HUES64 (cell line): ENCODE measurements around the gene MTCH1.
"Not testable (repeated sequence)": the region's sequence is repeated elsewhere in the genome, so short reads cannot be mapped to it uniquely, and the experiment has no call there.

Experiments
- H3K27ac ChIP-seq: 2 replicates; pipeline ENCODE4 v1.7.0; 2013; ENCODE audit warnings: low read depth, low read length, inconsistent platforms
- H3K27me3 ChIP-seq: 2 replicates; pipeline ENCODE4 v1.6.1; 2013; ENCODE audit warnings: mild to moderate bottlenecking, low read length; ENCODE audit not compliant: insufficient read depth
- H3K36me3 ChIP-seq: 2 replicates; pipeline ENCODE4 v1.6.1; 2013; ENCODE audit warnings: mild to moderate bottlenecking, low read length; ENCODE audit not compliant: insufficient read depth
- H3K4me1 ChIP-seq: 2 replicates; pipeline ENCODE4 v1.6.1; 2013; ENCODE audit warnings: mild to moderate bottlenecking, low read length, moderate library complexity; ENCODE audit not compliant: insufficient read depth
- H3K4me3 ChIP-seq: 2 replicates; pipeline ENCODE4 v1.5.1; 2013; ENCODE audit warnings: mild to moderate bottlenecking, low read length, moderate library complexity
- H3K9ac ChIP-seq: 2 replicates; pipeline ENCODE4 v1.6.1; 2013; ENCODE audit warnings: mild to moderate bottlenecking, low read depth, low read length
- H3K9me3 ChIP-seq: 2 replicates; pipeline ENCODE4 v1.6.1; 2013; ENCODE audit warnings: low read depth, low read length; ENCODE audit not compliant: insufficient read depth
- WGBS: fragments of 150-250, 120-280 bp; methylation state at CpG from one replicate; pipeline ENCODE4 v1.1.7; 2013; ENCODE audit warnings: missing lambda C conversion rate; 5-methylcytosine and 5-hydroxymethylcytosine counted together

MTCH1 gene

DNA sequence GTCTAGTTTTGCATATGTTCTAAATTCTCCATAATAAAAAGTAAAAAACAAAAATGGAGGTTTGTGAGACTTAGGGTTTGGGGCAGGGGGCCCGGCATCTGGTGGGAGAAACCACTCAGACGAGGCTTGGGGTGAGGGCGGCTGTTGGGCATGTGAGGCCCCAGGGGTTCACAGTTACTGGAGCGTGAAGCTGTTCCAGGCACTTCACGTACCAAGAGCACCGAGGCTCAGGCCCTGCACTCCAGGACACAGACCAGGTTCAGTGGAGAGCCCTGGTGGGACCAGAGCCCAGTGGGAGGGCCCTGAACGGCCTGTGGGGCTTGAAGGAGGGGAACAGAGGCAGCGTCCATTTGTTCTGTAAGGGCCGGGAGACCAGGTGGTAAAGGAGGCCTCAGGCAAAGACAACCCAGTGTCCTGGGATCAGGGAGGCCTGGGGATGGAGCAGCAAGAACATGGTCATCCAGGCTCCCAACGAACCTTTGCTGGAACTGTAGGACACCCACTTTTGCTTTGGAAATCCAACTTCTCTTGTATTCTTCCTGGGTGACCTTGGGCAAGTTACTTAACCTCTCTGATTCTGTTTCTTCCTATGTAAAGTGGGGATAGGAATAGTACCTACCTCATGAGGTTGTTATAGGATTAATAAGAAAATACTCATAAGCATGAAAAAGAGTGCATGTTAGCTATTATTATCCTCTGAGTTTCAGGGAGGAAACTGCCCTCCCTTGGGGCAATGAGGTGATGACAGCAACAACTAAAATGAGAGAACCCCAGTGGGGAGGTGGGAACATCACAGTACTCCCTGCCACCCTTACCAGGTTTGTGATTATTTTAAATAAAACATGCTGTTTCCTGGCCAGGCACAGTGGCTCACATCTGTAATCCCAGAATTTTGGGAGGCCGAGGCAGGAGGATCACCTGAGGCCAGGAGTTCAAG, 18.3 kb upstream of the MTCH1 start:
- Histone ChIP-seq H3K27ac (no peak overlapping the region), H3K27me3 (no peaks in the 10 kb centered on the region), H3K4me3 (no peak overlapping the region), H3K4me1 (no peaks in the 10 kb centered on the region), H3K9me3 (no peaks in the 10 kb centered on the region), H3K9ac (no peak overlapping the region), H3K36me3 (no peaks in the 10 kb centered on the region)
- WGBS = 90% methylated on average over 11 of the region's 11 CpGs

DNA sequence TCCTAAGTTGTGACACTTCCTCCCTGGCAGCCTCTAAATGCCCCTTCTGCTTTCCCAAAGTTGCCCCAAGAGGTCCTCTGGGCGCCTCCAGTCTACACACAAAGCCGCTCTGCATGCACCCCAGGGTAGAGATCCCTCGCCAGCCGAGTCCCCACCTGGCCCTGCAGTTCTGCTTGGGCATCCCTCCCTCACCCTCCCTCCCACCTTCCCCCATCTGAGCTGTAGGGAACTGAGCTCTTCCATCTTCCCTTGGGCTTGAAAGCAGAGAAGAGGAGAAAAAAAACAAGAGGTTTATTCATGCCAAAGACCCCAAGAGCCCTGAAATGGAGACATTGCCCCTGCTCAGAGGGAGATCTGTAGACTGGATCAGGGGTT, 13.7 kb upstream of the MTCH1 start:
- 87% methylated on average over 4 of the region's 4 CpGs for WGBS
- peaks cover 3% of the 10 kb centered on the region; the same call in 1 of the 2 replicates for H3K4me1 ChIP-seq
- no peaks in the 10 kb centered on the region for H3K36me3 ChIP-seq
- H3K4me3 ChIP-seq = no peak overlapping the region
- no peak overlapping the region for H3K27ac ChIP-seq
- H3K9me3 ChIP-seq = no peaks in the 10 kb centered on the region
- no peaks in the 10 kb centered on the region for H3K27me3 ChIP-seq
- H3K9ac ChIP-seq = no peak overlapping the region

DNA sequence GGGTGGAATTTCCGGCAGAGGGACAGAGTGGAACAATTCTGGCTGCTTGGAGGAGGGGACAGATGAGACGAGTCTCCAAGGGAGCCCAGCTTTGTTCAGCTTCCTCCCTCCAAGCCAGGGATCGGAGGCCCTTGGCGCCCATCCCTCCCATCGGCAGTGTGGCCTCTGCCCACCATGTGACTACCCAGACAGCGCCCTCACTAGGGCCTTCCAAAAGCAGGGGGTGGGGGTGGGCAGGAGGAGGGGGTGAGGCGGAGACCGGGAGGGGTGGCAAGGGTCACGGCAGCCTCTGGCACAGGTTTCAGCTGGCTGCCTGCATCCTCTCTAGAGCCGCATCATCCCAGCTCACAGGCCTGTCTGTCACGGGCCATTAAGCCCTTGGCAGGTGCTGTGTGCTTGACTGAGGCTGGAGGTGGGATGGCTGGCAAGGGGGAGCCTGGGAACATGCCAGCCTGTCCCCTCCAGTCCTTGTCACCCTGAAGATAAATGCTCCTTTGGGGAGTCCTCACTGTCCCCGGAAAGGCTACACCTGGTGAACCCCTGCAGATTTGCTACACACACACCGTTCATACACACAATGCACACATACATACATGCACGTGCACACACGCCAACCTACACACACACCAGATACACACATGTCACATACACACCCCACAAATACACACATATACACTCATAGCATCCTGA, 13.2 kb upstream of the MTCH1 start:
- peaks cover 3% of the 10 kb centered on the region; the same call in 1 of the 2 replicates for H3K4me1 ChIP-seq
- H3K27ac ChIP-seq = no peak overlapping the region
- no peak overlapping the region for H3K4me3 ChIP-seq
- WGBS = 81% methylated on average over 15 of the region's 15 CpGs
- no peaks in the 10 kb centered on the region for H3K36me3 ChIP-seq
- H3K27me3 ChIP-seq = no peaks in the 10 kb centered on the region
- no peak overlapping the region for H3K9ac ChIP-seq
- no peaks in the 10 kb centered on the region for H3K9me3 ChIP-seq

DNA sequence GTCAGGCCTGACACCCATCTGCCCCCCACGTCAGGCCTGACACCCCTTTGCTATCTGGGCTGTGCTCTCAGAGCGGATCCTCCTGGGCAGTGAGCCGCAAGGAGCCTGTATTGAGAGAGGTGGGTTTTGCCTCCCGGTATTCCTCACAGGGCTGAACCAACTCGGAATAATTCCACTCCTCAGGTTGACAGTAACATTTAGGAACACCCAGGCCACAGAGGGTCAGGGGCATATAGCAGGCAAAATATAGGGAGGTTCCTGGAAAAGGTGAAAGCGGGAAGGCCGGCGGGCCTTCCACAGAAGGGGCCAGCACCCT, 12.7 kb upstream of the MTCH1 start:
- WGBS = 91% methylated on average over 8 of the region's 8 CpGs
- Histone ChIP-seq H3K4me3 (no peak overlapping the region), H3K36me3 (no peaks in the 10 kb centered on the region), H3K9me3 (no peaks in the 10 kb centered on the region), H3K27me3 (no peaks in the 10 kb centered on the region), H3K4me1 (peaks cover 3% of the 10 kb centered on the region; the same call in 1 of the 2 replicates), H3K9ac (no peak overlapping the region), H3K27ac (no peak overlapping the region)

DNA sequence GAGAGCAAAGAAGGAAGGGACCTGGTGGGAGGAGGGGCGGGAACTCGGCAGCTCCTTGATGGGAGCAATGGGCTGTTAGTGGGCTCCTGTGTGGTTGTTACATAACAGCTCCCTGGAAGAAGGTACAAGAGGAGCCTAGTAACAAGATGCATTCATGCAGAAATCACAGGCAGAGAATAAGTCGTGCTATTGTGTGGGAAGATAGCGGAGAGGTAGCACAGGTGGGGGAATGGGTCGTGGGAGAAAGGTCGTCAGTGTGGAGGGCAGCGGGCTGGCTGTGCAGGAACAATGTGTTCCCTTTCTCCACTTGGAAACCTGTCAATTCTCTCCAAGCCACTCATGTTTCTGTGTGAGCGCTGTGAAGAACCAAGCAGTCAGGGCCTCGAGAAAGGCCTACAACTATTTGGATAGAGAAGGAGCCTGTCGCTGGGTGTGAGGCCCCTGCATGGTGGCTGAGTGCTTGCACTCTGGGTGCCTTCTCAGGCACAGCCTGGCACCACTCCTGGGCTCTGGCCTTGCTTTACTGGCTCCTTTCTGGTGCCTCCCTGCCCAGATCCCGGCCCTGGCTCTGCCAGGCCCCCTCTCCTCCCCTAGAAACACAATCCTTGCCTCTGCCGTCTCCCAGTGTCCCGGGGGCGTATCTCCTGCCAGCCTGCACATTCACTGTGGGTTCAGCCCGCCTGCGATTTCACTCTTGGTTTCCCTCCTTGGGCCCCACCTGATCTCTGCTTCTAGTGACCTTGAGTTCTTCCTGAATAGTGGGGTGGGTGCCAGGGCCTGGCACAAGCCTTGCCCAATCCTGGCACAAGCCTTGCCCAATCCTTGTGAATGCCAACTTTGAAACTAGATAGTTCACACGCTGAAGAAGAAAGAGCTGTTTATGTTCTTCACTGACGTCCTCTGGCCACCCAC, 12.1 kb upstream of the MTCH1 start:
- no peak overlapping the region for H3K27ac ChIP-seq
- WGBS = 85% methylated on average over 18 of the region's 18 CpGs
- H3K9me3 ChIP-seq = no peaks in the 10 kb centered on the region
- no peak overlapping the region for H3K9ac ChIP-seq
- no peaks in the 10 kb centered on the region for H3K36me3 ChIP-seq
- H3K4me1 ChIP-seq = peaks cover 3% of the 10 kb centered on the region; the same call in 1 of the 2 replicates
- no peaks in the 10 kb centered on the region for H3K27me3 ChIP-seq
- H3K4me3 ChIP-seq = no peak overlapping the region

DNA sequence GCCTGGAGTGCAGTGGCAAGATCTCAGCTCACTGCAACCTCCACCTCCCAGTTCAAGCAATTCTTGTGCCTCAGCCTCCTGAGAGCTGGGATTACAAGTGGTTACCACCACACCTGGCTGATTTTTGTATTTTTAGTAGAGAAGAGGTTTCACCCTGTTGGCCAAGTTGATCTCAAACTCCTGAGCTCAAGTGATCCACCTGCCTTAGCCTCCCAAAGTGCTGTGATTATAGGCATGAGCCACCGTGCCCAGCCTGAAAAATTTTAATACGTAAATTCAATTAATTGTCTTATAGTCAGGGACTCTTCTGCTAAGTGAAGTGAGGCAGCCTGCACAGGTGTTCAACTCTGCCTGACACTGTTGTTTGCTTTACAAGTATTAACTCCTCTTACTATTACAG, 4.4 kb upstream of the MTCH1 start:
- H3K4me1 ChIP-seq, H3K9ac ChIP-seq, H3K9me3 ChIP-seq, H3K27ac ChIP-seq, H3K27me3 ChIP-seq, H3K4me3 ChIP-seq, H3K36me3 ChIP-seq: not testable (repeated sequence)
- WGBS = 85% methylated on average over 2 of the region's 2 CpGs

DNA sequence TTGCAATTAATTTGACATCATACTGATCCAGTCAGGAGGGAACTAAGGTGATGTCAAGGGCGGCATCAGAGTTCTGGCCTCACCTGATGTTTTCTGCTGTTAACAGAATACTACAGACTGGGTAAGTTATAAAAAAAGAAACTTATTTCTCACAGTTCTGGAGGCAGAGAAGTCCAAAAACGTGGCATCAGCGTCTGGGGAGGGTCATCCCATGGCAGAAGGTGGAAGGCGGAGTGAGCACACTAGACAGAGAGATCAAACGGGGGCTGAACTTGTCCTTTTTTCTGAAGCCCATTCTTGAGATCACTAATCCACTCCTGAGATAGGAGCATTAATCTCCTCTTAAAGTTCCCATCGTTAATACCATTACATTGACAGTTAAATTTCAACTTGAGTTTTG, 3.3 kb upstream of the MTCH1 start:
- no peak overlapping the region for H3K27ac ChIP-seq
- WGBS = 85% methylated on average over 6 of the region's 6 CpGs
- H3K9me3 ChIP-seq = no peaks in the 10 kb centered on the region
- peaks cover 9% of the 10 kb centered on the region for H3K4me1 ChIP-seq
- H3K36me3 ChIP-seq = no peaks in the 10 kb centered on the region
- no peak overlapping the region for H3K9ac ChIP-seq
- H3K27me3 ChIP-seq = no peaks in the 10 kb centered on the region
- H3K4me3 ChIP-seq = no peak overlapping the region

DNA sequence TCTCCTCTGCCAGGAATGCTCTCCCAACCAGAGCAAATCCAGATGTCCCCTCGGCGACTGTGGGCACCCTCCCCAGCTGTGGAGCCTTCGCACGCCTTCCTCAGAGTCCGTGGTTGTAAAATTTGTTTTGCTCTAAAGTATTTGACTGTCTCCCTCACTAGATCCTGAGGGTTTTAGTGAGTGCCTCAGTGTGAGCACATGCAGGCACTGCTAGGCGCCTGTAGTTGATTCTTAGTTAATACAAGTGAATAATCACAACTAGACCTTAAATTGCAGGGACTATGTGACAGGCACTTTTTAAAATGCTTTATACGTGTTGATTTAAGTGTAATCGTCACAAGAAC, 680 bp upstream of the MTCH1 start:
- peak overlapping the region; percentile 88 for H3K4me3 ChIP-seq

DNA sequence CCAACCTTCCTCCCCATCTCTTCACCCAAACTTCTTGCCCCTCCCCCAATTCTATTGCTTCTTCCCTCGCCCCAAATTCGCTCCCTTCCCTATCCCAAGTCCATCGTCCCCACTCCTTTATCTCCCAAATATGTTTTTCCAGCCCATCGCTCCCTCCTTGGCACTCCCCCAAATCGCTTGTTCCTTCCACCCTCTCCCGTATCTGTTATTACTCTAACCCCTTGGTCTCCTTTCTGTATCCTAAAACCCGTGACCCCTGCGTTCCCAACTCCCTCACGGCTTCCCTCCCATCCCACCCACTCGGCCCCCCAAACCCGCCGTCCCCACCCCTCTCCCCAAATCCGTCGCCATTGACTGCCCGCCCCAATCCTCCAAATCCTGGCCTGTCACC, 584 bp downstream of the MTCH1 start:
- no peaks in the 10 kb centered on the region for H3K36me3 ChIP-seq
- H3K9ac ChIP-seq = peak overlapping the region; percentile 96
- peak overlapping the region; percentile 87 for H3K27ac ChIP-seq
- 0% methylated on average over 15 of the region's 15 CpGs for WGBS
- peaks cover 28% of the 10 kb centered on the region for H3K4me1 ChIP-seq
- H3K27me3 ChIP-seq = no peaks in the 10 kb centered on the region
- no peaks in the 10 kb centered on the region for H3K9me3 ChIP-seq
- H3K4me3 ChIP-seq = peak overlapping the region; percentile 88

More for the DNA sequence above, 680 bp upstream of the MTCH1 start:
- H3K27ac ChIP-seq = peak overlapping the region; percentile 87
- H3K27me3 ChIP-seq = no peaks in the 10 kb centered on the region
- H3K9me3 ChIP-seq = no peaks in the 10 kb centered on the region
- H3K9ac ChIP-seq = peak overlapping the region; percentile 96
- WGBS = 5% methylated on average over 7 of the region's 8 CpGs
- peaks cover 18% of the 10 kb centered on the region for H3K4me1 ChIP-seq
- H3K36me3 ChIP-seq = no peaks in the 10 kb centered on the region

DNA sequence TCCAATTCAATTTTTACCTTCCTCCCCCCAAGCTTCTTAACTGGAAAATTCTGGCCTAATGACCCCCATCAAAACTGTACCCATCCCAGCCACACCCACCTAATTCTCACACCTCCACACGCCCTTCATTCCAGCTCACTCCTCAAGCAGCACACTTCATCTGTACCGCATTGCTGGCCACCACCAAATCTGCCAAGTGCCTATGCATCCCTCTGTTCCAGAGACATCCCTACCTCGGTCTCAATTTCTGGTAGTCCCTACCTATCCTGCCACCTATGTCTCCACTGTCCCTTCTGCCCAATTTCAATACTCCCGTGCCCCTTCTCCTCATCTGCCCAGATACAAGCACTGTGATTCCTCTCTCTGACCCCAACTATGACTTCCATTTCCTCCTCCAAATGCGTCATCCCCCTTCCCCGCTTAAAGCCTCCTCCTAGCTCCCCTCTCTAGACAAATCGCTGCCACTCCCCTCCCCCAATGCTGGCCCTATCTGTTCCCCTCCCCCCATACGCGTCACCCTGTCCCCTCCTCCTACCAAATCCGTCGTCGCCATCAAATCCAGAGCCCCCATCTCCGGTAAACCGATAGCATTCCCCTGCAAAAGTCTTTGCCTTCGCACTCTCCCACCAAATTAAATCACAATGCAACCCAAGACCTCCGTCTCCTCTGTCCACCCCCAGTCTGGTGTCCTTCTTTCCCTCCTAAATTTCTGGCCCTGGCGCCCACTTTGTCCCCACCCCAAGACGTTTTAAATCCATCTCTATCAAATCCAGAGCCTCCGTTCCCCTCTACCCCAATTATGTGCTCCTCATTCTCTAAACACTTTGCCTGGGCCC, 1.2 kb downstream of the MTCH1 start:
- peaks cover 28% of the 10 kb centered on the region for H3K4me1 ChIP-seq
- H3K9ac ChIP-seq = peak overlapping the region; percentile 96
- H3K36me3 ChIP-seq = no peaks in the 10 kb centered on the region
- no peaks in the 10 kb centered on the region for H3K27me3 ChIP-seq
- WGBS = 5% methylated on average over 19 of the region's 19 CpGs
- H3K27ac ChIP-seq = peak overlapping the region; percentile 38; the same call in 1 of the 2 replicates
- peak overlapping the region; percentile 88 for H3K4me3 ChIP-seq
- no peaks in the 10 kb centered on the region for H3K9me3 ChIP-seq
